CD1c-positive myeloid dendritic cell (primary cell): ENCODE measurements around the gene IMMP2L.
"Not testable (repeated sequence)": the region's sequence is repeated elsewhere in the genome, so short reads cannot be mapped to it uniquely, and the experiment has no call there.

ENCODE experiments used
- DNase-seq: peaks from one replicate; pipeline ENCODE4 v3.0.0-alpha.2; 2016; ENCODE audit errors: extremely low spot score

The IMMP2L gene

DNA sequence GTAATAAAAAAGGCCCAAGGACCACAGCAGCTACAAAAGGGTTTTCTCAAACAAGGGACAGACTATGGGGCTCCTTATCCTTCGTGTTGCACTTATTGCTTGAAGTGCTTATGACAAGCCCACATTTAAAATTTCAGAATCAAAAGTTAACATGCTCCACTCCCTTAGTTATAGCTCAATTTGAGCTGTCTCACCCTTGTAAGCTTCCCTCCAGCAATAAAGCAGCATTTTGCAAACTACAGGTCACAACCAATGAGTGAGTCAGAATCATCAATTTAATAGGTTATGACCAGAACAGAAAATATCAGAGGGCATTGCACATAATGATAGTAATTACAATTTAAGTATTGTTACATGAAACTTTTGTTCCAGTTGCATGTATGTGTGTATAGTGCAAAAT, 53.0 kb downstream of the IMMP2L start:
- DNase-seq = no peak

- no peak for DNase-seq
Observed at GRCh38 chr7:111508387-111508786, 53.9 kb downstream of the IMMP2L start.

GRCh38 chr7:111505422-111505821, 56.9 kb downstream of the IMMP2L start:
- not testable (repeated sequence) for DNase-seq

DNA sequence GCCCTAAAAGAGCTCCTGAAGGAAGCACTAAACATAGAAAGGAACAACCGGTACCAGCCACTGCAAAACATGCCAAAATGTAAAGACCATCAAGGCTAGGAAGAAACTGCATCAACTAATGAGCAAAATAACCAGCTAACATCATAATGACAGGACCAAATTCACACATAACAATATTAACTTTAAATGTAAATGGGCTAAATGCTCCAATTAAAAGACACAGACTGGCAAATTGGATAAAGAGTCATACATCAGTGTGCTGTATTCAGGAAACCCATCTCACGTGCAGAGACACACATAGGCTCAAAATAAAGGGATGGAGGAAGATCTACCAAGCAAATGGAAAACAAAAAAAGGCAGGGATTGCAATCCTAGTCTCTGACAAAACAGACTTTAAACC, 60.5 kb downstream of the IMMP2L start:
- DNase-seq = not testable (repeated sequence)

DNA sequence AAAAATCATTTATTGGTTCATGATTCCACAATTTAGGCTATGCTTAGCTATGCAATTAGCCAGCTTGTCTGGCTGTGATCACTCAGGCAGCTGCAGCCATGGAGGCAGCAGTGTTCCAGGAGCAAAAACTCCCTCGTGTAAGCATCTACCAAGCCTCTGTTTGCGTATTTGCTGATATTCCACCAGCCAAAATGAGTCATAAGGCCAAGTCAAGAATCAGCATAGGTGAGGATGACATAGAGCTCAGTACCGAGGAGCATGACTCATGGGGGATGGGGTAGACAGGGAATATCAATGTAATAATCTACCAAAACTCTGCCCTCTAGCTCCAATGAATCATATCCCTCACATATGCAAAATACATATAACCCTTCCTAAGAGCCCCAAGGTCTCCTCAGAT, 63.3 kb downstream of the IMMP2L start:
- no peak for DNase-seq

DNA sequence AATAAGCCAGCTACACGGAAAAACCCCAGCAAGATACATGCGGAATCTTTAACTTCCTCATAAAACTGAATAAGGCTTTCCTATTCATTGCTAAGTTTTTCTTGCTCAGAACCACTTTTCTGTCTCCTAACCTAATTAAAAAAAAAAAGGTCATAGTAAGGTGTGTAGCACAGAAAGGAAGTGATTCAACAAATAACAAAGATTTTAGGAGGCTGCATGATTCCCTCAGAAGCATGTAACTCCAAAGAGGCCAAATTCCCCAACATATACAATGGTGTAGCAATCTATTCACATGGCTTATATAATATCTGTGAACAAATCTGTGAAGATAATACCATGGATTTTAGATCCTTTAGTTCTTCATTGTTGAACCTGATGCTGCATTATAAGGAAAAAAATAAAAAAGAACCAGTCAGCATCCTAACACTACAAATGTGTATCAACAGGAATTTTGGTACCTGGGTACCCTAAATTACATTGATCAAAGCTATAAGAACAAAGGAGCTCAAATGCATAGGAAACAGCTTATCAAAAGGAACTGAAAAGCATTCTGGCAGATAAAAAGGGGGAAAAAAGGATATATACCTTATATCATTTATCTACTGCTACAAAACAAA, 63.8 kb downstream of the IMMP2L start:
- no peak for DNase-seq

GRCh38 chr7:111495173-111495810, 67.0 kb downstream of the IMMP2L start:
- DNase-seq = no peak

- no peak for DNase-seq
Observed at GRCh38 chr7:111492234-111492633, 70.1 kb downstream of the IMMP2L start.

DNA sequence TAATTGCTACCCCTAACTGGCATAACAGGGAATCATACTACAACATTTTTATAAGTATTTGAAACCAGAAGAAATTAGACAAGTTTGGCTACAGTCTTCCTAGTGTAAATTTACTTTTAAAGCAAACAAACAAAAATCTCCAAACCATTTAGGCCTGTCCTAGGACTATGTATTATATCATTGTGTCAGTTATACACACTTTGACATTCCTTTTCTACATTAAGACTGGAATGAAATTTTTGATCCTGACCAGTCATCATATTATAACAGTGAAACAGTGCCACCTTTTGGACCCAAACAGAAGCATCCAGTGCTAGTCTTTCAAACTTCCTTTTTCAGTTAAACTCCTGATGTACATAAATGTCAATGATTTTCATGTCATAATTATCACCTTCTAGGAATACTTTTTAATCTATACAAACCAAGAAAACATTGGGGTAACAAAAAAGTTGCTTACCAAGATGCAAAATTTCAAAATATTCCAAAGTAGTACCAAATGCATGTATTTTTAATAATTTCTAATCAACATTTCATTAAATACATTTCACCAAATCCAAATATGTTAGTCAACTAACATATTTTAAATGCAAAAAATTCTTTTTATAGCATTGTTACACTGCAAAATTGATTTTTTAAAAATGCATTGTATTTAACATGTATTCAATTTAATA, 75.7 kb downstream of the IMMP2L start:
- peak; percentile 46 for DNase-seq

GRCh38 chr7:111485701-111486380, 76.5 kb downstream of the IMMP2L start:
- no peak for DNase-seq

DNA sequence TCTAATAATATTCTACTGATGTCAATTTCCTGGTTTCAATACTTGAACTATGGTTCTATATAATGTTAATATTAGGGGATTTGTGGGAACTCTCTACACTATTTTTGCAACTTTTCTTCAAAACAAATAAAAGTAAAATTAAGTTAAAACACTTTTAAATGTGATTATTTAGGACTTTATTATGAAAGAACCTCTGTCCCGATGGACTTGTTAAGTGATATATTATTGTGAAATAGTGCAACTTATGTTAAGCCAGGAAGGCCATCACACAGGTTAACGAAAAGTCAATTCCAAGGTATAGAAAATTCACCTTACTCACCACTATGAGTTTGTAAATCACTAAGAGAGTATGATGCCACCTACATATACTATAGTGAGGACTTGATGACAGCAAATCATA, 79.2 kb downstream of the IMMP2L start:
- DNase-seq = no peak

DNA sequence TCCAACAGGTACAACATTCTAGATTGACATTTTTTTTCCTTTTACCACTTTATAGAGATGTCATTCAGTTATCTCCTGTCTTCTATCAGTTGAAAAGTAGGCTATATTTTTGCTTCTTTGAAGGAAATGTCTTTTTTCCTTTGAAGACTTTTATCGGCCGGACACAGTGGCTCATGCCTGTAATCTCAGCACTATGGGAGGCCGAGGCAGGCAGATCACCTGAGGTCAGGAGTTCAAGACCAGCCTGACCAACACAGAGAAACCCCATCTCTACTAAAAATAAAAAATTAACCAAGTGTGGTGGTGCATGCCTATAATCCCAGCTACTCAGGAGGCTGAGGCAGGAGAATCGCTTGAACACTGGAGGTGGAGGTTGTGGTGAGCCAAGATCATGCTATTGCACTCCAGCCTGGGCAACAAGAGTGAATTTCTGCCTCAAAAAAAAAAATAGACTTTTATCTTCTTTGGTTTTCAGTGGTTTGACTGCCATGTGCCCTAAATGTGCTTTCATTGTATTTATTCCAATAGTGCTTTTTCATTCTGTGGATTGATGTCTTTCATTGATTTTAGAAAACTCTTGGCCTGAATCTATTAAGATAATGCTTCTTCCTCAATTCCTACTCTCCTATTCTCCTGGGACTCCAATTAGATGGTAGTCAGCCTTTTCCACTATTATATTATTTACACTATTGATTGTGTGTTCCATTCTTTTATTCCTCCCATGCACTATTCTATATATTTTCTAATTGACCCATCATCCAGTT, 84.6 kb downstream of the IMMP2L start:
- DNase-seq = no peak

- DNase-seq = no peak
Observed at GRCh38 chr7:111476586-111477293, 85.6 kb downstream of the IMMP2L start.

DNA sequence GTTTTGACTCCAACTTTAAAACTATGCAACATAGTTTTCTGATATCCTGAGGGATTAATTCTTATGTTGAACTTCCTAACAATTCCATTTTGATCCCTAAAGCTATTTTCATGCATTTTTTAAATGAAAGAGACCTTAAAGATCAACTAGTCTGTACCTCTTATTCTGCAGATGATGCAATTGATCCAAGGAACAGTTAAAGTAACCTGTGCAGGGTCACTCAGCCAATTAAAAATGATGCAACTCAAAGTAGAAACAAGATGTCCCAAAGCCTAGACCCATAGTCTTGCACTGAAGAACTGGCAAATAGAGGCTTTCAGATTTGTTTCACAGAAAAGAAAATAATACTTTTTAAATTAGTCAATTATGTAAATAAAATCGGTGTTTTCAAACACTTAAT, 86.3 kb downstream of the IMMP2L start:
- DNase-seq = no peak

DNA sequence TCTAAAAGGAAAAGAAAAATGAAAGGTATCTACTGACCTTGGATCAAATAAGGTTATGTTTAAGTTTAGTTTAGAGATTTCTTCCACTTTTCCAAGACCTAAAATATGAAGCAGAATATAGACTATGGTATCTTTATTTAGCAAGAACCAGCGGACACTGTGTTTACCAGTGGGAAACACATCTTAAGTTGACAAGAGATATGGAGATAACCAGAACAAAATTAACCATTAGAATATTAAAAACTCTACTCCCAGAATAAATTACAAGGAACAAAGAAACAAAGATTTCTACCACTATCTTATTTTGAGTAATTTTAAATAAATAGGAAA, 86.9 kb downstream of the IMMP2L start:
- DNase-seq = no peak

GRCh38 chr7:111474723-111475418, 87.4 kb downstream of the IMMP2L start:
- no peak for DNase-seq

GRCh38 chr7:111473449-111474198, 88.7 kb downstream of the IMMP2L start:
- no peak for DNase-seq

- no peak for DNase-seq
Observed at GRCh38 chr7:111470998-111471397, 91.3 kb downstream of the IMMP2L start.

DNA sequence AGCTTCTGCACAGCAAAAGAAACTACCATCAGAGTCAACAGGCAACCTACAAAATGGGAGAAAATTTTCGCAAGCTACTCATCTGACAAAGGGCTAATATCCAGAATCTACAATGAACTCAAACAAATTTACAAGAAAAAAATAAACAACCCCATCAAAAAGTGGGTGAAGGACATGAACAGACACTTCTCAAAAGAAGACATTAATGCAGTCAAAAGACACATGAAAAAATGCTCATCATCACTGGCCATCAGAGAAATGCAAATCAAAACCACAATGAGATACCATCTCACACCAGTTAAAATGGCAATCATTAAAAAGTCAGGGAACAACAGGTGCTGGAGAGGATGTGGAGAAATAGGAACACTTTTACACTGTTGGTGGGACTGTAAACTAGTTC, 92.4 kb downstream of the IMMP2L start:
- DNase-seq = not testable (repeated sequence)

DNA sequence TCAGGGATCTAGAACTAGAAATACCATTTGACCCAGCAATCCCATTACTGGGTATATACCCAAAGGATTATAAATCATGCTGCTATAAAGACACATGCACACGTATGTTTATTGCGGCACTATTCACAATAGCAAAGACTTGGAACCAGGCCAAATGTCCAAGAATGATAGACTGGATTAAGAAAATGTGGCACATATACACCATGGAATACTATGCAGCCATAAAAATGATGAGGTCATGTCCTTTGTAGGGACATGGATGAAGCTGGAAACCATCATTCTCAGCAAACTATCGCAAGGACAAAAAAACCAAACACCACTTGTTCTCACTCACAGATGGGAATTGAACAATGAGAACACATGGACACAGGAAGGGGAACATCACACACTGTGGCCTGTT, 96.5 kb downstream of the IMMP2L start:
- DNase-seq = not testable (repeated sequence)
